Measurements from ENCODE around the gene SLC13A2.

SLC13A2 gene

GRCh38 chr17:28485049-28485448 lies 11.6 kb downstream of the SLC13A2 start:
- TF ChIP-seq FOXA1 (IDR thresholded peaks at IDR 0.05): no peak
- no peak for TF ChIP-seq FOXM1 (IDR thresholded peaks at IDR 0.05; ENCODE audit: borderline replicate concordance)
- TF ChIP-seq LEF1 (IDR thresholded peaks at IDR 0.05; ENCODE audit: borderline replicate concordance): no peak
- no peak for TF ChIP-seq ARNT (IDR thresholded peaks at IDR 0.05)
- no peak for TF ChIP-seq FOXK2 (IDR thresholded peaks at IDR 0.05)
- TF ChIP-seq SUZ12 (IDR thresholded peaks at IDR 0.05): no peak
- no peak for TF ChIP-seq ELF4 (IDR thresholded peaks at IDR 0.05)
- no peak for TF ChIP-seq NFRKB (IDR thresholded peaks at IDR 0.05)
- no peak for TF ChIP-seq ZNF384 (IDR thresholded peaks at IDR 0.05)
- TF ChIP-seq HDGF (IDR thresholded peaks at IDR 0.05; ENCODE audit: borderline replicate concordance): no peak
- TF ChIP-seq SP1 (IDR thresholded peaks at IDR 0.05): no peak
- TF ChIP-seq TARDBP (IDR thresholded peaks at IDR 0.05): no peak
- no peak for TF ChIP-seq BHLHE40 (IDR thresholded peaks at IDR 0.05; ENCODE audit: borderline replicate concordance)
- no peak for TF ChIP-seq L3MBTL2 (conservative IDR thresholded peaks at IDR 0.05)
- no peak for TF ChIP-seq PKNOX1 (IDR thresholded peaks at IDR 0.05)
- no peak for TF ChIP-seq CTBP1 (IDR thresholded peaks at IDR 0.05; ENCODE audit: borderline replicate concordance)
- POLR2A ChIA-PET: interaction anchor here (0.7 to 1.1 kb wide), 2 partner anchors 62 to 131 kb away, joined by 3 read pairs; no protein-coding TSS in a partner anchor
- DNase-seq (ENCODE audit: extremely low spot score): no peak
- CTCF ChIA-PET: interaction anchor here (0.9 kb wide), 1 partner anchor 56 kb away, joined by 4 read pairs; no protein-coding TSS in a partner anchor

- no peak for TF ChIP-seq FOXK2 (IDR thresholded peaks at IDR 0.05)
- TF ChIP-seq ZNF384 (IDR thresholded peaks at IDR 0.05): no peak
- TF ChIP-seq CTBP1 (IDR thresholded peaks at IDR 0.05; ENCODE audit: borderline replicate concordance): no peak
- TF ChIP-seq PKNOX1 (IDR thresholded peaks at IDR 0.05): no peak
- no peak for TF ChIP-seq ARNT (IDR thresholded peaks at IDR 0.05)
- no peak for TF ChIP-seq ELF4 (IDR thresholded peaks at IDR 0.05)
- no peak for TF ChIP-seq BHLHE40 (IDR thresholded peaks at IDR 0.05; ENCODE audit: borderline replicate concordance)
- POLR2A ChIA-PET: interaction anchor here (1.4 kb wide), 1 partner anchor 58 kb away, joined by 3 read pairs; no protein-coding TSS in a partner anchor
- CTCF ChIA-PET: interaction anchor here (0.7 to 0.9 kb wide), 2 partner anchors 15 to 605 kb away, joined by 3 to 4 read pairs; no protein-coding TSS in a partner anchor
- DNase-seq (ENCODE audit: extremely low spot score): no peak
Observed at GRCh38 chr17:28487881-28488532, 14.6 kb downstream of the SLC13A2 start.

- no peak for TF ChIP-seq PKNOX1 (IDR thresholded peaks at IDR 0.05)
- TF ChIP-seq HDGF (IDR thresholded peaks at IDR 0.05; ENCODE audit: borderline replicate concordance): no peak
- TF ChIP-seq L3MBTL2 (conservative IDR thresholded peaks at IDR 0.05): no peak
- TF ChIP-seq NFRKB (IDR thresholded peaks at IDR 0.05): no peak
- ChIA-PET CTCF (interaction anchor here (0.7 kb wide), 1 partner anchor 604 kb away, joined by 3 read pairs; no protein-coding TSS in a partner anchor), POLR2A (interaction anchor here (1.4 kb wide), 1 partner anchor 57 kb away, joined by 3 read pairs; no protein-coding TSS in a partner anchor)
- no peak for DNase-seq (ENCODE audit: extremely low spot score)
Observed at GRCh38 chr17:28488533-28489276, 15.3 kb downstream of the SLC13A2 start.

GRCh38 chr17:28491286-28491685 lies 17.8 kb downstream of the SLC13A2 start:
- POLR2A ChIA-PET: no interaction called here
- TF ChIP-seq FOXA1 (IDR thresholded peaks at IDR 0.05) (no peak), ZNF384 (IDR thresholded peaks at IDR 0.05) (no peak), FOXM1 (IDR thresholded peaks at IDR 0.05; ENCODE audit: borderline replicate concordance) (no peak), HDGF (IDR thresholded peaks at IDR 0.05; ENCODE audit: borderline replicate concordance) (no peak), SP1 (IDR thresholded peaks at IDR 0.05) (no peak), CTBP1 (IDR thresholded peaks at IDR 0.05; ENCODE audit: borderline replicate concordance) (no peak), TARDBP (IDR thresholded peaks at IDR 0.05) (no peak), ELF4 (IDR thresholded peaks at IDR 0.05) (no peak), LEF1 (IDR thresholded peaks at IDR 0.05; ENCODE audit: borderline replicate concordance) (no peak), FOXK2 (IDR thresholded peaks at IDR 0.05) (no peak), L3MBTL2 (conservative IDR thresholded peaks at IDR 0.05) (no peak), ARNT (IDR thresholded peaks at IDR 0.05) (no peak), BHLHE40 (IDR thresholded peaks at IDR 0.05; ENCODE audit: borderline replicate concordance) (no peak), SUZ12 (IDR thresholded peaks at IDR 0.05) (no peak), PKNOX1 (IDR thresholded peaks at IDR 0.05) (no peak)
- CTCF ChIA-PET: interaction anchor here (1.4 kb wide), 1 partner anchor 49 kb away, joined by 7 read pairs; no protein-coding TSS in a partner anchor
- DNase-seq (ENCODE audit: extremely low spot score): no peak

GRCh38 chr17:28491860-28492259 lies 18.4 kb downstream of the SLC13A2 start:
- DNase-seq (ENCODE audit: extremely low spot score): no peak
- ChIA-PET POLR2A (no interaction called here), CTCF (no interaction called here)
- TF ChIP-seq FOXA1 (IDR thresholded peaks at IDR 0.05) (no peak), ELF4 (IDR thresholded peaks at IDR 0.05) (no peak), FOXM1 (IDR thresholded peaks at IDR 0.05; ENCODE audit: borderline replicate concordance) (no peak), SP1 (IDR thresholded peaks at IDR 0.05) (no peak), NFRKB (IDR thresholded peaks at IDR 0.05) (no peak), L3MBTL2 (conservative IDR thresholded peaks at IDR 0.05) (no peak), PKNOX1 (IDR thresholded peaks at IDR 0.05) (no peak), LEF1 (IDR thresholded peaks at IDR 0.05; ENCODE audit: borderline replicate concordance) (no peak), FOXK2 (IDR thresholded peaks at IDR 0.05) (no peak), ZNF384 (IDR thresholded peaks at IDR 0.05) (no peak), HDGF (IDR thresholded peaks at IDR 0.05; ENCODE audit: borderline replicate concordance) (no peak), CTBP1 (IDR thresholded peaks at IDR 0.05; ENCODE audit: borderline replicate concordance) (no peak), ARNT (IDR thresholded peaks at IDR 0.05) (no peak), TARDBP (IDR thresholded peaks at IDR 0.05) (no peak), BHLHE40 (IDR thresholded peaks at IDR 0.05; ENCODE audit: borderline replicate concordance) (no peak), SUZ12 (IDR thresholded peaks at IDR 0.05) (no peak)
